ENCODE data around the gene SFMBT1. TPM values are rescaled to one million over a fixed set of nuclear protein-coding genes. Genes with fewer than 3 reads are reported as not detected.

The SFMBT1 gene
- total RNA-seq, 2 donors from 2014 or later, result 6.9 to 17.6 TPM

GRCh38 chr3:52880474-52880873, 165.4 kb downstream of the SFMBT1 start:
- Histone ChIP-seq H3K9me3 (no peaks in the 10 kb centered on the region), H3K27me3 (no peaks in the 10 kb centered on the region), H3K4me1 (no peaks in the 10 kb centered on the region), H3K36me3 (replicated peaks in 1 of 2; ENCODE audit: insufficient read depth in 1 of 2, low read depth in 2 of 2) (no peaks in the 10 kb centered on the region), H3K27ac (no peak overlapping the region), H3K4me3 (no peak overlapping the region)
- intact Hi-C loops (cut with DNase I), result no loop called here
- DNase-seq (no peak), ATAC-seq (no peak)
- 91 to 92% methylated on average over 3 of the region's 3 CpGs for WGBS, 2 donors
- no peak for TF ChIP-seq CTCF (IDR thresholded peaks at IDR 0.05)
- TF ChIP-seq POLR2A (IDR thresholded peaks at IDR 0.05), result no peak

DNA sequence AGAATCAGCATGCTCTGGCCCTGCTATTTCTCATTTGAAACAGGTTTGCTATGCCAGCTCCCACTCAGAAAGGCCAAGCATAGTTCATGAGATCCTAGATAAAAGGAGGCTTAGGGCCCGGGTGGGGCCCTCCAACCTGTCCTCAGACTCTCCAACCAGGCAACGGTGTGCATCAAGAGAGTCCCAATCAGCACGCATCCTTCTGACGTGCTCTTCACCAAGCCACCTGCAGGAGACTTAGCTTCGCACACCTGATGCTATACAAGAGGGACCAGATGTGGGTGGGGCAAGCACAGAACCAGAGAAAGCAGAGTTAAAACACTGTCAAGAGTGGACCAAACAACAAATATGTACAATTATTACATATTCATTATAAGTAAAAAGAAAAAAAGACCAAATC, 165.8 kb downstream of the SFMBT1 start:
- no peak for ATAC-seq
- no peak for DNase-seq
- TF ChIP-seq POLR2A (IDR thresholded peaks at IDR 0.05) (no peak), CTCF (IDR thresholded peaks at IDR 0.05) (no peak)
- Histone ChIP-seq H3K9me3 (no peaks in the 10 kb centered on the region), H3K27me3 (no peaks in the 10 kb centered on the region), H3K4me3 (no peak overlapping the region), H3K4me1 (no peaks in the 10 kb centered on the region), H3K27ac (no peak overlapping the region), H3K36me3 (replicated peaks in 1 of 2; ENCODE audit: insufficient read depth in 1 of 2, low read depth in 2 of 2) (no peaks in the 10 kb centered on the region)
- WGBS, 2 donors, result 90 to 94% methylated on average over 5 of the region's 5 CpGs
- intact Hi-C loops (cut with DNase I), result no loop called here

DNA sequence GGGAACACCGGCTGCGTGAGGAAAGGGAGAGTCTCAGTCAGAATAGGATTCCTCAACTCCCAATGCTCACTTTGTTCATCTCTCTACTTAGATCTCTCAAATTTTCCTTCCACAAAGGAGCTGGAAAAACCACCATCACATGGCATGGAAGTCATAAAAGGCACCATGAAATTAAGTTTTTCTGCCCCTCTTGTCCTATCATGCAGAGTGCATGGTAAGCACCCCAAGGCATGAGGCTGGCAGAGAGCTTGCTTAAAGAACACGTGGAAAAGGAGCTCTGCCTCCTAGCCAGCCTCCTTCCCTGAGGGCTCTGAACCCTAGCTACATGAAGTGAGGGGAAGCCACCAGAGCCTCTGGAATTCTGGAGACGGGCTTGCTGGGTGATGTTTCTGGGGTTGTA, 166.3 kb downstream of the SFMBT1 start:
- no peak for DNase-seq
- no peaks in the 10 kb centered on the region for H3K9me3 ChIP-seq
- 85 to 90% methylated on average over 3 to 4 of the region's 4 CpGs for WGBS, 2 donors
- H3K27me3 ChIP-seq, result no peaks in the 10 kb centered on the region
- TF ChIP-seq CTCF (IDR thresholded peaks at IDR 0.05), result no peak
- TF ChIP-seq POLR2A (IDR thresholded peaks at IDR 0.05), result no peak
- H3K4me3 ChIP-seq, result no peak overlapping the region
- intact Hi-C loops (cut with DNase I), result no loop called here
- no peak overlapping the region for H3K27ac ChIP-seq
- H3K36me3 ChIP-seq (replicated peaks in 1 of 2; ENCODE audit: insufficient read depth in 1 of 2, low read depth in 2 of 2), result no peaks in the 10 kb centered on the region
- ATAC-seq, result no peak
- no peaks in the 10 kb centered on the region for H3K4me1 ChIP-seq

- WGBS, 2 donors, result 67 to 74% methylated on average over 4 of the region's 4 CpGs
Measured at GRCh38 chr3:52879090-52879489, 166.8 kb downstream of the SFMBT1 start.

More at GRCh38 chr3:52879090-52879489, 166.8 kb downstream of the SFMBT1 start:
- Histone ChIP-seq H3K4me1 (peaks cover under 1% of the 10 kb centered on the region), H3K4me3 (no peak overlapping the region), H3K27ac (no peak overlapping the region), H3K9me3 (no peaks in the 10 kb centered on the region), H3K27me3 (no peaks in the 10 kb centered on the region), H3K36me3 (replicated peaks in 1 of 2; ENCODE audit: insufficient read depth in 1 of 2, low read depth in 2 of 2) (no peaks in the 10 kb centered on the region)
- intact Hi-C loops (cut with DNase I), result no loop called here
- no peak for ATAC-seq
- no peak for TF ChIP-seq POLR2A (IDR thresholded peaks at IDR 0.05)
- peak in 2 of 7 experiments; percentile 2 to 30 for TF ChIP-seq CTCF (IDR thresholded peaks at IDR 0.05)
- DNase-seq, result peak in 1 of 4 donors; percentile 37
